ENCODE data around the gene ZNHIT1.

DNA sequence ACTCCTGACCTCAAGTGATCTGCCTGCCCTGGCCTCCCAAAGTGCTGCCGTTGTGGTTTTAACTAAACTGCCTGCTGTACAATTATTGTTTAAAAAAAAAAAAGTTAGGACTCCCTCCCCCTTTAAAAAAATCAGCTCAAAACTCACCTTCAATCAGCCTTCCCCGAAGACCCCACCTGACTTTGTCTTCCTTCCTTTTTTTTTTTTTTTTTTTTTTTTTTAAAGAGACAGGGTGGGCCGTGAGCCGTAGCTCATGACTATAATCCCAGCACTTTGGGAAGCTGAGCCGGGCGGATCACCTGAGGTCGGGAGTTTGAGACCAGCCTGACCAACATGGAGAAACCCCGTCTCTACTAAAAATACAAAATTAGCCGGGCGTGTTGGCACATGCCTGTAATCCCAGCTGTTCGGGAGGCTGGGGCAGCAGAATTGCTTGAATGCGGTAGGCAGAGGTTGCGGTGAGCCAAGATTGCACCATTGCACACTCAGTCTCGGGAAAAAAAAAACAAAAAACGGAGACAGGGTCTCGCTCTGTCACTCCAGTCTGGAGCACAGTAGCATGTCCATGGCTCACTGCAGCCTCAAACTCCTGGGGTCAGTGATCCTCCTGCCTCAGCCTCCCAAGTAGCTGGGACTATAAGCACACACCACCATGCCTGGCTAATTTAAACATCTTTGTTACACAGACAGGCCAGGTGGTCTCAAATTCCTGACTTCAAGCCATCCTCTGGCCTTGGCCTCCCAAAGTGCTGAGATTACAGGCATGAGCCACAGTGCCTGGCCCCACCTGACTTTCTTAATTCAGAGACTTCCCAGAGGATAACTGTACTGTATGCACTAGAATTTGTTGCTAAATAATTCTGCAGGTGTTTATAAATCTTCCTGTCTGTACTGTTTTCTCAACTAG lies 23.7 kb downstream of the ZNHIT1 start:
- TF ChIP-seq CHD2 (IDR thresholded peaks at IDR 0.05; ENCODE audit: low read length, partially characterized antibody) (no peak), RAD21 (conservative IDR thresholded peaks at IDR 0.05 in 1 of 2, IDR thresholded peaks at IDR 0.05 in 1 of 2) (no peak), BHLHE40 (IDR thresholded peaks at IDR 0.05; ENCODE audit: low read depth, low read length) (no peak), REST (IDR thresholded peaks at IDR 0.05) (no peak)
- TF ChIP-seq, protein P1, sequence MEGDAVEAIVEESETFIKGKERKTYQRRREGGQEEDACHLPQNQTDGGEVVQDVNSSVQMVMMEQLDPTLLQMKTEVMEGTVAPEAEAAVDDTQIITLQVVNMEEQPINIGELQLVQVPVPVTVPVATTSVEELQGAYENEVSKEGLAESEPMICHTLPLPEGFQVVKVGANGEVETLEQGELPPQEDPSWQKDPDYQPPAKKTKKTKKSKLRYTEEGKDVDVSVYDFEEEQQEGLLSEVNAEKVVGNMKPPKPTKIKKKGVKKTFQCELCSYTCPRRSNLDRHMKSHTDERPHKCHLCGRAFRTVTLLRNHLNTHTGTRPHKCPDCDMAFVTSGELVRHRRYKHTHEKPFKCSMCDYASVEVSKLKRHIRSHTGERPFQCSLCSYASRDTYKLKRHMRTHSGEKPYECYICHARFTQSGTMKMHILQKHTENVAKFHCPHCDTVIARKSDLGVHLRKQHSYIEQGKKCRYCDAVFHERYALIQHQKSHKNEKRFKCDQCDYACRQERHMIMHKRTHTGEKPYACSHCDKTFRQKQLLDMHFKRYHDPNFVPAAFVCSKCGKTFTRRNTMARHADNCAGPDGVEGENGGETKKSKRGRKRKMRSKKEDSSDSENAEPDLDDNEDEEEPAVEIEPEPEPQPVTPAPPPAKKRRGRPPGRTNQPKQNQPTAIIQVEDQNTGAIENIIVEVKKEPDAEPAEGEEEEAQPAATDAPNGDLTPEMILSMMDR (IDR thresholded peaks at IDR 0.05) = no peak
